H4 (cell line): ENCODE data around the gene SNX6. TPM values are rescaled to one million over a fixed set of nuclear protein-coding genes. Genes with fewer than 3 reads are reported as not detected.
"Not testable (repeated sequence)": the region's sequence is repeated elsewhere in the genome, so short reads cannot be mapped to it uniquely, and the experiment has no call there.

Source experiments
- DNase-seq: peaks from one replicate; pipeline ENCODE4 v3.0.0-alpha.2; 2015; ENCODE audit warnings: low spot score
- total RNA-seq: library from RNA; depleted of rRNA; stranded (reverse); fragments of >200 nt; shearing (Covaris generic); gene quantifications from 2 replicates; pipeline ENCODE4 v1.2.3, GENCODE V29; 2014; rRNA removed

The SNX6 gene
- total RNA-seq, 1 experiment from 2014 or later = 206 TPM

DNA sequence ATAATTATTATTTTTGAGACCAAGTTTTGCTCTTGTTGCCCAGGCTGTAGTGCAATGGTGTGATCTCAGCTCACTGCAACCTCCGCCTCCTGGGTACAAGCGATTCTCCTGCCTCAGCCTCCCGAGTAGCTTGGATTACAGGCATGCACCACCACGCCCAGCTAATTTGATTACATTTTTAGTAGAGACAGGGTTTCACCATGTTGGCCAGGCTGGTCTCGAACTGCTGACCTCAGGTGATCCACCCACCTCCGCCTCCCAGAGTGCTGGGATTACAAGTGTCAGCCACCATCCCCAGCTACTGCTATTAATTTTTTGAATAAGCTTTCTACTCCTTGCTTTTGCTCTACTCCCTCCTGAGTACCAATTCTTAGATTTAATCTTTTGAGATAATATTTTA lies 108.9 kb downstream of the SNX6 start:
- not testable (repeated sequence) for DNase-seq

DNA sequence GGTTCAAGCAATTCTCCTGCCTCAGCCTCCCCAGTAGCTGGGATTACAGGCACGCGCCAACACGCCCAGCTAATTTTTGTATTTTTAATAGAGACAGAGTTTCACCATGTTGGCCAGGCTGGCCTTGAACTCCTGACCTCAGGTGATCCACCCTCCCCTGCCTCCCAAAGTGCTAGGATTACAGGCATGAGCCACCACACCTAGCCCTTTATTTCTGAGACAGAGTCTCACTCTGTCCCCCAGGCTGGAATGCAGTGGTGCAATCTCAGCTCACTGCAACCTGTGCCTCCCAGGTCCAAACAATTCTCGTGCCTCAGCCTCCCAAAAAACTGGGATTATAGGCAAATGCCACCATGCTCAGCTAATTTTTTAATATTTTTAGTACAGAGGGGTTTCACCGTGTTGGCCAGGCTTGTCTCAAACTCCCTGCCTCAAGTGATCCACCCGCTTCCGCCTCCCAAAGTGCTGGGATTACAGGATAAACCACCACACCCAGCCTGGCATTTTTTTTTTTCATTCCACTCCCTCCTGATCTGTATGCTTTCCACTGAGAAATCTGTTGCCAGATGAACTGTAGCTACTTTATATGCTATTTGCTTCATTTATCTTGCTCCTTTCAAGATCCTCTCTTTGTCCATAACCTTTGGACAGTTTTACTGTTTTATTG lies 109.5 kb downstream of the SNX6 start:
- DNase-seq = not testable (repeated sequence)

Other genes starting within 250 kb of the SNX6 start
- gene SPTSSA, start 167.9 kb downstream of the SNX6 start, total RNA-seq = 15.7 and 24.6 TPM in 2 replicates
- 60.1 and 60.2 TPM in 2 replicates for gene EAPP, start 90.4 kb downstream of the SNX6 start, total RNA-seq
- gene CFL2, start 84.4 kb upstream of the SNX6 start, total RNA-seq = 77.8 and 97.7 TPM in 2 replicates
- gene BAZ1A, start 245.2 kb upstream of the SNX6 start, total RNA-seq = 27.9 and 34.2 TPM in 2 replicates